Measurements from ENCODE around the gene P3H4.

GRCh38 chr17:41766135-41766534 lies 45.6 kb downstream of the P3H4 start:
- no peak for TF ChIP-seq CTCF (IDR thresholded peaks at IDR 0.05 in 8 of 11, conservative IDR thresholded peaks at IDR 0.05 in 3 of 11)
- TF ChIP-seq POLR2A (IDR thresholded peaks at IDR 0.05): no peak

Measured in spleen (tissue), 7 donors.